Mesenchymal stem cell (in vitro differentiated cells and primary cell): ENCODE measurements around the gene QPCTL.
A peak's percentile ranks its signal among the peaks of the same experiment; 100 is the strongest.

Source experiments
- DNase-seq: peaks from one replicate; pipeline ENCODE4 v3.0.0-alpha.2; 2013
- H2AFZ ChIP-seq: one replicate; pipeline ENCODE4 v1.6.1; 2013; ENCODE audit warnings: low read depth, mild to moderate bottlenecking, control low read depth, inconsistent platforms, low read length, moderate library complexity
- H2AK5ac ChIP-seq: 2 replicates; pipeline ENCODE4 v1.6.1; 2013; ENCODE audit warnings: low read length, moderate library complexity, mild to moderate bottlenecking, inconsistent platforms; ENCODE audit not compliant: severe bottlenecking
- H2BK120ac ChIP-seq: one replicate; pipeline ENCODE4 v1.6.1; 2013; ENCODE audit warnings: low read depth, mild to moderate bottlenecking, inconsistent platforms, low read length, moderate library complexity
- H2BK12ac ChIP-seq, 2 experiments: one replicate each; pipeline ENCODE4 v1.6.1; 2013; ENCODE audit warnings: inconsistent platforms in 2 of 2, low read length in 2 of 2, mild to moderate bottlenecking in 2 of 2, moderate library complexity in 2 of 2, control low read depth in 1 of 2
- H2BK15ac ChIP-seq: one replicate; pipeline ENCODE4 v1.6.1; 2013; ENCODE audit warnings: mild to moderate bottlenecking, low read depth, inconsistent platforms; ENCODE audit not compliant: poor library complexity, severe bottlenecking
- H2BK5ac ChIP-seq: 2 replicates; pipeline ENCODE4 v1.6.1; 2013; ENCODE audit warnings: low read depth, mild to moderate bottlenecking, low read length, control low read depth, inconsistent platforms; ENCODE audit not compliant: poor library complexity, severe bottlenecking
- H3K14ac ChIP-seq, 2 experiments: one replicate each; pipeline ENCODE4 v1.6.1; 2013; ENCODE audit warnings: inconsistent platforms in 2 of 2, low read length in 2 of 2, control low read depth in 1 of 2, mild to moderate bottlenecking in 1 of 2, moderate library complexity in 1 of 2
- H3K18ac ChIP-seq, 2 experiments: one replicate each; pipeline ENCODE4 v1.6.1; 2013; ENCODE audit warnings: inconsistent platforms in 2 of 2, low read length in 2 of 2, control low read depth in 1 of 2, low read depth in 1 of 2, mild to moderate bottlenecking in 1 of 2
- H3K23ac ChIP-seq, 2 experiments: one replicate each; pipeline ENCODE4 v1.6.1; 2013; ENCODE audit warnings: inconsistent platforms in 2 of 2, low read length in 2 of 2, mild to moderate bottlenecking in 2 of 2, moderate library complexity in 2 of 2, control low read depth in 1 of 2
- H3K27ac ChIP-seq: 2 replicates; pipeline ENCODE4 v1.5.1; 2013; ENCODE audit warnings: mild to moderate bottlenecking, moderate library complexity, low read length, control low read depth, inconsistent platforms; ENCODE audit not compliant: poor library complexity, severe bottlenecking
- H3K27me3 ChIP-seq, 2 experiments: 2 replicates each; pipeline versions ENCODE4 v1.6.1 to v1.7.0; 2013; ENCODE audit warnings: low read length in 2 of 2, mild to moderate bottlenecking in 2 of 2, moderate library complexity in 2 of 2, control low read depth in 1 of 2, inconsistent platforms in 1 of 2; ENCODE audit not compliant: control insufficient read depth in 1 of 2, insufficient read depth in 1 of 2
- H3K36me3 ChIP-seq, 2 experiments: 2 replicates each; pipeline versions ENCODE4 v1.6.1 to v1.7.0; 2013; ENCODE audit warnings: low read length in 2 of 2, control low read depth in 1 of 2, inconsistent platforms in 1 of 2, low read depth in 1 of 2, mild to moderate bottlenecking in 1 of 2; ENCODE audit not compliant: insufficient read depth in 2 of 2, control insufficient read depth in 1 of 2
- H3K4ac ChIP-seq, 2 experiments: one replicate each; pipeline ENCODE4 v1.6.1; 2013; ENCODE audit warnings: inconsistent platforms in 2 of 2, low read length in 2 of 2, mild to moderate bottlenecking in 2 of 2, moderate library complexity in 2 of 2, control low read depth in 1 of 2, low read depth in 1 of 2
- H3K4me1 ChIP-seq: 2 replicates; pipeline ENCODE4 v1.6.1; 2013; ENCODE audit warnings: low read depth, low read length, control low read depth; ENCODE audit not compliant: control insufficient read depth, insufficient read depth
- H3K4me2 ChIP-seq: 2 replicates; pipeline ENCODE4 v1.6.1; 2013; ENCODE audit warnings: low read length, mild to moderate bottlenecking, inconsistent platforms; ENCODE audit not compliant: poor library complexity, severe bottlenecking
- H3K4me3 ChIP-seq, 2 experiments: 2 replicates each; pipeline versions ENCODE4 v1.5.1 to v1.7.0; 2013; ENCODE audit warnings: low read length in 2 of 2, mild to moderate bottlenecking in 2 of 2, control low read depth in 1 of 2, low read depth in 1 of 2; ENCODE audit not compliant: insufficient read depth in 1 of 2
- H3K79me1 ChIP-seq: replicated peaks from 2 replicates; pipeline ENCODE4 v1.6.1; 2013; ENCODE audit warnings: mild to moderate bottlenecking, control low read depth, low read length, inconsistent platforms; ENCODE audit not compliant: poor library complexity, severe bottlenecking
- H3K9ac ChIP-seq: 2 replicates; pipeline ENCODE4 v1.7.0; 2013; ENCODE audit warnings: mild to moderate bottlenecking, low read length, moderate library complexity
- H3K9me3 ChIP-seq: 2 replicates; pipeline ENCODE4 v1.7.0; 2013; ENCODE audit warnings: mild to moderate bottlenecking, low read length; ENCODE audit not compliant: control insufficient read depth
- H4K8ac ChIP-seq: one replicate; pipeline ENCODE4 v1.6.1; 2013; ENCODE audit warnings: inconsistent platforms, mild to moderate bottlenecking, low read length, moderate library complexity
- H4K91ac ChIP-seq: one replicate; pipeline ENCODE4 v1.6.1; 2013; ENCODE audit warnings: mild to moderate bottlenecking, low read length, inconsistent platforms
- WGBS: methylation state at CpG from one replicate; pipeline ENCODE4 v1.1.7; 2013; ENCODE audit warnings: mixed read lengths; 5-methylcytosine and 5-hydroxymethylcytosine counted together

Gene QPCTL

GRCh38 chr19:45711851-45712698, 19.6 kb downstream of the QPCTL start:
- no peak for DNase-seq
- H3K14ac ChIP-seq: no peak overlapping the region
- no peak overlapping the region for H3K4me2 ChIP-seq
- no peaks in the 10 kb centered on the region for H3K27me3 ChIP-seq
- H4K91ac ChIP-seq: no peak overlapping the region
- H4K8ac ChIP-seq: peak overlapping the region; percentile 7
- no peak overlapping the region for H3K23ac ChIP-seq
- peaks cover 26 to 33% of the 10 kb centered on the region in 2 experiments for H3K36me3 ChIP-seq
- H2BK12ac ChIP-seq: no peak overlapping the region
- no peaks in the 10 kb centered on the region for H3K9me3 ChIP-seq
- H3K9ac ChIP-seq: no peak overlapping the region
- H2AFZ ChIP-seq: no peak overlapping the region
- H3K4ac ChIP-seq: no peak overlapping the region
- peaks cover 28% of the 10 kb centered on the region for H3K79me1 ChIP-seq
- H2BK15ac ChIP-seq: no peak overlapping the region
- H2BK120ac ChIP-seq: no peak overlapping the region
- no peak overlapping the region for H2AK5ac ChIP-seq
- no peak overlapping the region for H2BK5ac ChIP-seq
- 97% methylated on average over 72 of the region's 76 CpGs for WGBS
- H3K27ac ChIP-seq: no peak overlapping the region
- no peak overlapping the region for H3K4me3 ChIP-seq
- H3K4me1 ChIP-seq: peaks cover 5% of the 10 kb centered on the region
- H3K18ac ChIP-seq: no peak overlapping the region

GRCh38 chr19:45712699-45713067, 20.2 kb downstream of the QPCTL start:
- Histone ChIP-seq H4K8ac (peak overlapping the region; percentile 29), H3K4me3 (no peak overlapping the region), H3K27me3 (no peaks in the 10 kb centered on the region), H4K91ac (no peak overlapping the region), H2BK5ac (no peak overlapping the region), H2AK5ac (no peak overlapping the region), H3K4ac (no peak overlapping the region), H3K36me3 (peaks cover 26 to 33% of the 10 kb centered on the region in 2 experiments), H3K9ac (no peak overlapping the region), H2BK12ac (no peak overlapping the region), H3K23ac (no peak overlapping the region), H3K9me3 (no peaks in the 10 kb centered on the region), H3K18ac (no peak overlapping the region), H3K79me1 (peaks cover 28% of the 10 kb centered on the region), H2BK120ac (no peak overlapping the region), H2AFZ (no peak overlapping the region), H3K4me1 (peaks cover 3% of the 10 kb centered on the region), H3K27ac (no peak overlapping the region), H2BK15ac (no peak overlapping the region), H3K4me2 (no peak overlapping the region), H3K14ac (no peak overlapping the region)
- DNase-seq: no peak
- WGBS: 95% methylated on average over 25 of the region's 25 CpGs

- Histone ChIP-seq H4K8ac (no peak overlapping the region), H3K4me1 (peaks cover 6% of the 10 kb centered on the region), H3K9ac (no peak overlapping the region), H4K91ac (no peak overlapping the region), H3K23ac (no peak overlapping the region), H2BK120ac (no peak overlapping the region), H2AFZ (no peak overlapping the region), H3K18ac (no peak overlapping the region), H3K4ac (no peak overlapping the region), H3K4me2 (no peak overlapping the region), H3K79me1 (peaks cover 30% of the 10 kb centered on the region), H2BK5ac (no peak overlapping the region), H3K36me3 (peaks cover 26 to 32% of the 10 kb centered on the region in 2 experiments), H3K9me3 (no peaks in the 10 kb centered on the region), H3K14ac (no peak overlapping the region), H3K4me3 (no peak overlapping the region), H3K27me3 (no peaks in the 10 kb centered on the region), H2BK15ac (peak overlapping the region; percentile 65), H2BK12ac (no peak overlapping the region), H2AK5ac (no peak overlapping the region), H3K27ac (no peak overlapping the region)
- WGBS: 98% methylated on average over 14 of the region's 15 CpGs
- DNase-seq: no peak
Measured at GRCh38 chr19:45713141-45713540, 20.7 kb downstream of the QPCTL start.

- no peaks in the 10 kb centered on the region for H3K9me3 ChIP-seq
- WGBS: 84% methylated on average over 3 of the region's 3 CpGs
- peak overlapping the region; percentile 64 for H2BK120ac ChIP-seq
- no peak overlapping the region for H3K4ac ChIP-seq
- no peaks in the 10 kb centered on the region for H3K27me3 ChIP-seq
- H3K79me1 ChIP-seq: peaks cover 30% of the 10 kb centered on the region
- DNase-seq: no peak
- H3K18ac ChIP-seq: no peak overlapping the region
- H3K14ac ChIP-seq: no peak overlapping the region
- H2BK12ac ChIP-seq: no peak overlapping the region
- H2AK5ac ChIP-seq: no peak overlapping the region
- H2BK5ac ChIP-seq: no peak overlapping the region
- H2AFZ ChIP-seq: no peak overlapping the region
- H3K27ac ChIP-seq: no peak overlapping the region
- H2BK15ac ChIP-seq: no peak overlapping the region
- H3K36me3 ChIP-seq: peaks cover 29 to 31% of the 10 kb centered on the region in 2 experiments
- H4K8ac ChIP-seq: no peak overlapping the region
- peaks cover 9% of the 10 kb centered on the region for H3K4me1 ChIP-seq
- H3K4me2 ChIP-seq: no peak overlapping the region
- H4K91ac ChIP-seq: no peak overlapping the region
- no peak overlapping the region for H3K23ac ChIP-seq
- no peak overlapping the region for H3K4me3 ChIP-seq
- no peak overlapping the region for H3K9ac ChIP-seq
Measured at GRCh38 chr19:45715139-45715538, 22.7 kb downstream of the QPCTL start.
